Stimulated activated CD8-positive, alpha-beta memory T cell treated with anti-CD3 and anti-CD28 coated beads, Interleukin-4, amount 100 ng/mL, for 48 hours (primary cell): ENCODE measurements around the gene ERC2.

Source experiments
- DNase-seq: peaks from one replicate; pipeline ENCODE4 v3.0.0-alpha.2; 2020

ERC2 gene

GRCh38 chr3:55964491-55964985 is 503.7 kb downstream of the ERC2 start:
- no peak for DNase-seq

- DNase-seq = no peak
Measured at GRCh38 chr3:55963601-55964000, 504.7 kb downstream of the ERC2 start.

GRCh38 chr3:55959471-55960080 is 508.7 kb downstream of the ERC2 start:
- no peak for DNase-seq

- DNase-seq = no peak
Measured at GRCh38 chr3:55958605-55959004, 509.7 kb downstream of the ERC2 start.

- DNase-seq = no peak
Measured at GRCh38 chr3:55955891-55956477, 512.3 kb downstream of the ERC2 start.

- no peak for DNase-seq
Measured at GRCh38 chr3:55951388-55951787, 516.9 kb downstream of the ERC2 start.

GRCh38 chr3:55947406-55947805 is 520.9 kb downstream of the ERC2 start:
- DNase-seq = no peak

- DNase-seq = no peak
Measured at GRCh38 chr3:55946574-55947160, 521.6 kb downstream of the ERC2 start.

GRCh38 chr3:55942868-55943267 is 525.4 kb downstream of the ERC2 start:
- no peak for DNase-seq

GRCh38 chr3:55939287-55939686 is 529.0 kb downstream of the ERC2 start:
- no peak for DNase-seq

- DNase-seq = no peak
Measured at GRCh38 chr3:55937301-55937700, 531.0 kb downstream of the ERC2 start.

GRCh38 chr3:55936549-55937052 is 531.7 kb downstream of the ERC2 start:
- no peak for DNase-seq

- no peak for DNase-seq
Measured at GRCh38 chr3:55935241-55935640, 533.0 kb downstream of the ERC2 start.

- DNase-seq = no peak
Measured at GRCh38 chr3:55934771-55935170, 533.5 kb downstream of the ERC2 start.

GRCh38 chr3:55929154-55929869 is 539.0 kb downstream of the ERC2 start:
- DNase-seq = no peak

GRCh38 chr3:55923626-55924025 is 544.6 kb downstream of the ERC2 start:
- no peak for DNase-seq

- no peak for DNase-seq
Measured at GRCh38 chr3:55923207-55923606, 545.1 kb downstream of the ERC2 start.

GRCh38 chr3:55912880-55913279 is 555.4 kb downstream of the ERC2 start:
- DNase-seq = no peak

- no peak for DNase-seq
Measured at GRCh38 chr3:55911266-55911665, 557.0 kb downstream of the ERC2 start.

GRCh38 chr3:55910543-55910942 is 557.7 kb downstream of the ERC2 start:
- no peak for DNase-seq

- no peak for DNase-seq
Measured at GRCh38 chr3:55909373-55909772, 558.9 kb downstream of the ERC2 start.

GRCh38 chr3:55907616-55908015 is 560.7 kb downstream of the ERC2 start:
- DNase-seq = no peak

- no peak for DNase-seq
Measured at GRCh38 chr3:55906896-55907295, 561.4 kb downstream of the ERC2 start.

- DNase-seq = no peak
Measured at GRCh38 chr3:55904716-55905115, 563.6 kb downstream of the ERC2 start.
